ENCODE data around the gene ACP1.

DNA sequence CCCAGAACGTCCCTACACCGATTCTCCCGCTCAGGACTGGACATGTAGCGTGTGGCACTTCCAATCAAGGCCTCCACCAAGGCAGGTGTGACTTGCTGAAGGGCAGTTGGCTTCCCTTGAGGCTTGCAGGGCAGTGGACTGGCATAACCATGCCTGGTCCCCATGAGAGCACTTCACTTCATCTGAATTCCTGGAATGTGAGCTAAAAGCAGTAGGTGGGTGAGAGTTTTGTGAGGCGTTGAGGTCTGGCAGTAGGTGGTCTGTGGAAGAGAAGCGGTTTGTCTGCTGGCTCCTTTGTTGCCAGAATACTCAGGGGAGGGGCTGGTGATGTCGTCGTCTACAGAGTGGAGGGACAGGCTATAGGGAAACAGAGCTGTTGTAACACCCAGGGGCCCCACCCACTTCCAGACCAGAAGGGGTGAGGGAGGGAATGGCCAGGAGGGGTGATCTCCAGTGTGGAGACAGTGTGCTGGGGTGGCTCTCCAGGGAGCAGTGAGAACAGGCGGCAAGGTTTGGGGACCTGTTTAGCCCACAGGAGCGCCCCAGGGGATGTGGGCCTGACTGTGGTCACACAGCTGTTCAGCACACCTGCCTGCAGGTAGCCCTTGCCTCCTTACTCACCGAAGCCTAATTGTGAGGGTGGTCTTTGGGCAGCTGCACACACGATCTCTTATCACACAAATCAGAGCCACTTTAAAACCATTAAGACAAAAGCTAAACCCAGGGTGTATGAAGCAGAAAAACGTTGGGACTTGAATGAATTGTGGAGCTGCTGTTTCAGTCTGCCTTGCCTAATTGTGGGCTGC, 44.6 kb downstream of the ACP1 start:
- no peak for TF ChIP-seq CTCF (IDR thresholded peaks at IDR 0.05)
- no peak for TF ChIP-seq POLR2A (IDR thresholded peaks at IDR 0.05)

Measured in uterus (tissue), 2 donors.